Measurements from ENCODE around the gene NBR1.

GRCh38 chr17:43125967-43126910 lies 44.8 kb upstream of the NBR1 start:
- TF ChIP-seq POLR2A (IDR thresholded peaks at IDR 0.05; ENCODE audit: low read length) (no peak), GATA1 (IDR thresholded peaks at IDR 0.05; ENCODE audit: low read depth, low read length) (no peak)

Data from erythroblast (primary cell).